DMS79 (cell line): Measurements from ENCODE around the gene AFAP1.

Experiments used
- DNase-seq: peaks from one replicate; lab custom pipeline; 2025; lab: John Stamatoyannopoulos, UW

Gene AFAP1

DNA sequence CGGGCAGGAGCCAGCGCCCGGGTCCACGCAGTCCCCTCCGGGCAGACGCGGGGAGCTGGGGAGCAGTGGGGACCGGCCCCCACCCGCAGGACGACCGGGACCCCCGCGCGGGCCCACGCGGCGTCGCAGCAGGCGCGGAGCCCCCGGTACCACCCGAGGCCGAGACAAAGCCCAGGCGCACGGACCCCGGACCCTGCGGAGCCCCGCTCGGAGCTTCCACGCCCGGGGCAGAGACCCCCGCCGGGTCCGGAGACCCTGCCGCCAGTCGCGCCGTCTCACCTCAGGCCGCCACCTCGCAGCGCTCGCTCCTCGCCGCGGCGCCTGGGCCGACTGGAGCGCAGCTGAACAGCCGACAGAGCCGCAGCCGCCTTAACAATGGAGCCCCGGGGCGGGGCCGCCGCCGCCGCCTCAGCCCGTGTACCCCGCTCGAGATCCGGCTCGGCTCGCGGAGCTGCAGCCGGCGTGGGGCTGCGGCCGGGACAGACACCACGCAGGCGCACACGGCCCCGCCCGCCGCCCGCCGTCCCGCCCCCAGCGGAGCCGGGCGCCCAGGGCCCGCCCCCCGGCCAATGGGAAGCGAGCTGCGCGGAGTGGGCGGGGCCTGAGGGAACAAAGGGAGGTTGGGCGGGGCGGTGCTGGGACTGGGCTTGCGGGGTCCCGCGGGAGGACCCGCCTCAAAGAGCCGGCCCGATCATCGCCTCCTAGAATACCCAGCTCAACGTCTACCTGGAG is at the start of gene AFAP1:
Gene AFAP1, minus strand, starts transcription at position 485 of the 732 bp plus-strand sequence. CDS start 67,783 bp downstream, outside the sequence.
- DNase-seq, result peak; percentile 44

GRCh38 chr4:7988437-7988836 is 48.8 kb upstream of the AFAP1 start:
- DNase-seq, result no peak

GRCh38 chr4:7987148-7987989 is 47.7 kb upstream of the AFAP1 start:
- DNase-seq, result peak; percentile 0

- no peak for DNase-seq
Observed at GRCh38 chr4:7985891-7986441, 46.3 kb upstream of the AFAP1 start.

GRCh38 chr4:7985072-7985471 is 45.4 kb upstream of the AFAP1 start:
- no peak for DNase-seq

GRCh38 chr4:7984286-7984925 is 44.7 kb upstream of the AFAP1 start:
- no peak for DNase-seq

DNA sequence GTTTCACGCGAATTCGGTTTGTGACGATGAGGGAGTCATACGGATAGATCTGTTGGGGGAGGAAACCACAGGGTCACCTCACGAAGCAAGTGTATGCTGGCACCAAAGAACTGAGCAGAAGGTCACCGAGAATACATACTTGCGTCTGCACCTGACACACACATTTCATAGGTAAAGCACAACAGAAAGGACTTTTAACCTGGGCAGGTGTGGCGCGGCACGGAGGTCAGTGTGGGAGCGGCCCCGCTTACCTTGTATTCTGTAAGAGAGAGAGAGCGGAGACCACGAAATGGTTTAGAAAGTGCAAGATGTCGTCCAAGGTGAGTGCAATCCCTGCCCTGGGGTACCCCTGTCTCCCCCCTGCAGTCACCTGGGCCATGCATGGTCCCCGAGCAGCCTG is 43.6 kb upstream of the AFAP1 start:
- no peak for DNase-seq

GRCh38 chr4:7981738-7982394 is 42.2 kb upstream of the AFAP1 start:
- peak; percentile 6 for DNase-seq

GRCh38 chr4:7980036-7980435 is 40.4 kb upstream of the AFAP1 start:
- DNase-seq, result no peak

- no peak for DNase-seq
Observed at GRCh38 chr4:7979652-7979968, 39.9 kb upstream of the AFAP1 start.

GRCh38 chr4:7978907-7979651 is 39.4 kb upstream of the AFAP1 start:
- no peak for DNase-seq

DNA sequence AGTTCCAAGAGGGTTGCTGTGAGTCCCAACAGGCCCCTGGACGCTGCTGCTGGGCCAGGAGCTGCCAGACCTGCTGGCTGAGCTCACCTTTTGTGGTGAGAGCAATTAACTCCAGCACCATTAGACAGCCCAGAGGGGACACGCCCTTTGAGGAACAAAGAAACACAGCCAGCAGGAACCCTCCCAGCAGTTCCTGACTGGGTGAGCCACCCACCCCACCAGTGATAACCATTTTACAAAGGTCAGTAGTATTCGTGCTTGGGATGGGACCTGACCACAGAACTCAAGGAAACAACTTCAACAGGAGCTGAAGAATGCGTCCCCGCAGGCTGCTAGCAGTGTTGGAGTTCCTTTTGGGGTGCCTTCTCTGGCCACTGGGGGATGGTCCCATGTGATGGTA is 38.8 kb upstream of the AFAP1 start:
- DNase-seq, result peak; percentile 55

DNA sequence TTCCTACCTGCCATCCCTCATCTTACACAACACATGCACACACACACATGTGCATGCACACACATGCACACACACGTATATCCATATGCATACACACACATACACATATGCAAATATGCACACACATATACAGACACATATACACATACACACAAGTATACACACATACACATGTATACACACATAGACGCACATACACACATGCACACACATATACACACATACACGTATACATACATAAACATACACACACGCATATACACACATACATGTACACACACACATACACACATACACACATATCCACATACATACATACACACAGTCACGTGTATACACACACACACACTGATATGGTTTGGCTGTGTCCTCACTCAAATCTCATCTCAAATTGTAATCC is 37.0 kb upstream of the AFAP1 start:
- DNase-seq, result no peak

DNA sequence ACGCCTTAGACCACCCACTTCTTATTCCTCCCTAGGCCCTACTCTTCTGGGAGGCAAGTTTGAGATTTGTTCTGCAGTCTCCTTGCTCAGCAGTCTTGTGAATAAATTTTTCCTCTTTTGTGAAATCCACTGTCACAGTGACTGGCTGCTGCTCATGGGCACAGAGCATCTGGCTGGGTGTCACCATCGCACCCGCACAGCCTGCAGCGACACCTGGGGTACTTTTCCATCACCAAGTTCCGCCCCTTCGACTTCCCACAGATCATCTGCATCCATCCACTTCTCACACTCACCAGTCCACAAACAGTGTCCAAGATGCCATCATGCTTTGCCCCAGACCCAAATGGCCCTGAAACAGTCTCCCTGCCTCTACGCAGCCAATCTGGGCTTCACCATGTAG is 36.4 kb upstream of the AFAP1 start:
- DNase-seq, result no peak

DNA sequence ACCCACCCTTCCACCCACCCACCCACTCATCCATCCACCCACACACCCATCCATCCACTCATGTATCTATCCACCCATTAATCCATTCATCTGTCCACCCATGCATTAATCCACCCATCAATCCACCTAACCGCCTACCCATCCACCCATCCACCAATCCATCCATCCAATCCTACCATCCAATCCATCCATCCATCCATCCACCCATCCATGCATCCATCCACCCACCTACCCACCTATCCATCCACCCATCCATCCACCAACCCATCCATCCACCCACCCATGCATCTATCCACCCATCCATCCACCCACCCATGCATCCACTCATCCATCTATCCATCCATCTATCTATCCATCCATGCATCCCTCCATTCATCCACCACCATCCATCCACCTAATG is 34.8 kb upstream of the AFAP1 start:
- DNase-seq, result no peak

- no peak for DNase-seq
Observed at GRCh38 chr4:7973545-7973981, 33.9 kb upstream of the AFAP1 start.

DNA sequence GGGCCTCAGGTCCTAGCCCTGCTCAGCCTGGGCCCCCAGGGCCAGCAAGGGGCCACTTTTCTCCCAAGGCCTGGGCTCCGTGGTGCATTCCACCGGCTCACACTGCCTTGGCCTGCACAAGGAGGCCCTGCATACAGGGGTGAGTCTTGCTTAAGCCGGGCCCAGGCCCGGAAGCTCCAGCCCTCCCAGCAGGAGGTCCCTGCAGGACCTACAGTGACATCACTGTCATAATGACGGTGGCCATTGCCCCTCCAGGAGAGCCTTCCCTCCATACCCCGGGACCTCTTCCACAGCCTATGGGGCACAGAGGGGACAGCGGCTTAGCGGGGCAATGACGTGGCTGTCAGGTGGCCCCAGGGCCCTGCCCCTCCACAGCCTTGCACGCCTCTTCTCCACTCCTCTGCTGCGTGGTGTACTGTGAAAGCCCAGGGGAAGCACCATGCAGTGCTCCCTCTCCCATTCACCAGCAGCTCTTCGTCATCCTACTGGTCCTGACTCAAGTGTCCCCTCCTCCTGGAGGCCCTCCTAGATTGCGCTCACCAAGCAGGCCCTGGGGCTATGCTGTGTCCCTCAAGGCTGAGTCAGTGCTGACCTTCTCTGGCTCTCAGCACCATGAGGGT is 32.3 kb upstream of the AFAP1 start:
- no peak for DNase-seq

DNA sequence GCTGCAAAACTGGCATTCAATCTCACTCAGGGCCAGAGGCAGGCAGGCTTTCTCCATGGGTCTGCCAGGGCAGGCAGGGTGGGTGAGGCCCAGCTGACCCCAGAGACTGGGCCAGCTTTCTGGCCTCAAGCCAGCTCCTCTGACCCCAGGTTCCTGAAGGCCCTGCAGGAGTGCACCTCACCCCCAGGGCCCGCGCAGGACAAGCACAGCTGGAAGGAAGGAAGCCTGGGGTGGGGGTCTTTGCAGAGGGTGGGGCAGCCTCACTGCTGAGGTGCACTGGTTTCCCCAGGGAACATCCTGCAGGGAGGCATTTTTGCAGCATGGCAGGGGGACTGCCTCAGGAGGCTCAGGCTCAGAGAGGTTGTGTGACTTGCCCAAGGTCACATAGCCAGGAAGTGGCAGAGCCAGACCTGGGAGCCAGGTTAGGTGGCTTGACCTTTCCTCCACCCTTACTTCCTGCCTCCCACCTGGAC is 31.5 kb upstream of the AFAP1 start:
- DNase-seq, result no peak

DNA sequence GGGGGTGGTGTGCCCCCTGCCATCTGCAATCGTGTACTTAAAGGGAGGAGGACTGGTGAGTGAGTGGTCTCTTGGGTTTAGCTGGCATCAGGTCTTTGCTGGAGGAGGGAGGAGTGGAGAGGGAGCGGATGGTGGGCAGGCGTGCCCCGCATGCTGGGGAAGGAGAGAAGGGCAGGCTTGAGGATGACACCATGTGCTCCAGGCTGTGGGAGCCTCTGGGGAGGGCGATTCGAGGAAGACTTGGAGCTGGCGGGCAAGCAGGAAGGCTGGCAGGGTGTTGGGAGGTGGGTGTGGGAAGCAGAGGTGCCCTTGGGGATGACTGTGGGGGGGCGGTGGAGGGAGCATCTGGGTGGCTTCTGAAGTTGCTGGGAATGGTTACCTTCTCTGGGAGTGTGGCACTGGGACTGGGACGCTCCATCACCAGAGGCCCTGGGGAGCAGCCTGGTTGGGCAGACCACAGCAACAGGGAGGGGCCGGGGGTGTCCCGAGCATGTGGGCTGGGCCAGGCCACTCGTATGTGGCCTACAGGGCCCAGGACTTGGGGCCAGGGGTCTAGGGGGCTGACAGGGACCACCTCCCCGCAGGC is 30.8 kb upstream of the AFAP1 start:
- DNase-seq, result peak; percentile 11

DNA sequence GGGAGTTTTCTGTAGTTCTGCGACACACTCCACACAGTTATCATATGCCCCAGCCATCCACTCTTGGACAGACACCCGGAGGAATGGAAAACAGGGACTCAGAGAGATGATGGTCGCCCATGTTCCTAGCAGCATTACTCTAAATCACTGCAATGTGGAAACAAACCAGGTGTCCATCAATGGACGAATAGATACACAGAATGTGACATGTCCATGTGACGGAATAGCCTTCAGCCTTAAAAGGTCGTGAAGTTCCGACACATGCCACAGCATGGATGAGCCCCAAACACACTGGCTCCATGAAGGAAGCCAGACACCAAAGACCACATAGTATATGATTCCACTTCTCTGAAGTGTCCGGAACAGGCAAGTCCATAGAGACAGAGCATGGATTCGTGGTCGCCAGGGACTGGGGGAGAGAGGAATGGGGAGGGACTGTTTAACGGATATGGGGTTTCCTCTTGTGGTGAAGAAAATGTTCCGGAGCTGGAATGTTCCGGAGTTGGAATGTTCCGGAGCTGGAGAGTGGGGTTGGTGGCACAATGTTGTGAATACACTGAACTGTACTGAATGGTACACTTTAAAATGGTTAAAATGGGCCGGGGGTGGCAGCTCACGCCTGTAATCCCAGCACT is 28.7 kb upstream of the AFAP1 start:
- no peak for DNase-seq
